SK-N-MC (cell line): ENCODE results near the gene RNF126.
"Not testable (repeated sequence)": the region's sequence is repeated elsewhere in the genome, so short reads cannot be mapped to it uniquely, and the experiment has no call there.

Source experiments
- EZH2 ChIP-seq: fragments of 200-600 bp; sonication (generic); IDR thresholded peaks from one replicate; pipeline ENCODE4 v1.6.1; 2017; ENCODE audit warnings: antibody characterized with exemption
- POLR2AphosphoS5 ChIP-seq: IDR thresholded peaks from 2 replicates; pipeline ENCODE4 v1.6.1; 2012; ENCODE audit warnings: mild to moderate bottlenecking, low read depth, low read length, borderline replicate concordance

GRCh38 chr19:666985-667573 is 4.1 kb upstream of the RNF126 start:
- not testable (repeated sequence) for TF ChIP-seq POLR2AphosphoS5, EZH2
